ENCODE measurements around the gene SH2D1A. TPM values are rescaled to one million over a fixed set of nuclear protein-coding genes. Genes with fewer than 3 reads are reported as not detected.
"Not testable (repeated sequence)": the region's sequence is repeated elsewhere in the genome, so short reads cannot be mapped to it uniquely, and the experiment has no call there.

The SH2D1A gene
- not detected for total RNA-seq

- DNase-seq (ENCODE audit: low spot score in 2 of 2), result no peak
- FAIRE-seq, result no peak
Measured at GRCh38 chrX:124346117-124346876, at the start of gene SH2D1A. Gene SH2D1A, plus strand, starts transcription at chrX:124346563. Its CDS starts 80 bp downstream, at chrX:124346643.

GRCh38 chrX:124299323-124299722 is 47.0 kb upstream of the SH2D1A start:
- not testable (repeated sequence) for DNase-seq (ENCODE audit: low spot score in 2 of 2); FAIRE-seq

GRCh38 chrX:124300405-124300804 is 46.0 kb upstream of the SH2D1A start:
- FAIRE-seq, result no peak
- no peak for DNase-seq (ENCODE audit: low spot score in 2 of 2)

- DNase-seq (ENCODE audit: low spot score in 2 of 2), result no peak
- no peak for FAIRE-seq
Measured at GRCh38 chrX:124307253-124307907, 39.0 kb upstream of the SH2D1A start.

- FAIRE-seq (peak; percentile 6), DNase-seq (ENCODE audit: low spot score in 2 of 2) (no peak)
Measured at GRCh38 chrX:124325732-124326131, 20.6 kb upstream of the SH2D1A start.

GRCh38 chrX:124328765-124329164 is 17.6 kb upstream of the SH2D1A start:
- FAIRE-seq, result no peak
- no peak for DNase-seq (ENCODE audit: low spot score in 2 of 2)

GRCh38 chrX:124332481-124333424 is 13.6 kb upstream of the SH2D1A start, which contains the start of gene TEX13D:
Gene TEX13D, plus strand, starts transcription at chrX:124332660. Its CDS starts 258 bp downstream, at chrX:124332918.
- FAIRE-seq (no peak), DNase-seq (ENCODE audit: low spot score in 2 of 2) (no peak)

GRCh38 chrX:124333862-124334261 is 12.5 kb upstream of the SH2D1A start:
- DNase-seq (ENCODE audit: low spot score in 2 of 2) (no peak), FAIRE-seq (no peak)

GRCh38 chrX:124334555-124334954 is 11.8 kb upstream of the SH2D1A start:
- not testable (repeated sequence) for FAIRE-seq; DNase-seq (ENCODE audit: low spot score in 2 of 2)

- no peak for FAIRE-seq
Measured at GRCh38 chrX:124335598-124335997, 10.8 kb upstream of the SH2D1A start.

GRCh38 chrX:124337916-124338315 is 8.4 kb upstream of the SH2D1A start:
- no peak for FAIRE-seq
- no peak for DNase-seq (ENCODE audit: low spot score in 2 of 2)

More at GRCh38 chrX:124335598-124335997, 10.8 kb upstream of the SH2D1A start:
- DNase-seq (ENCODE audit: low spot score in 2 of 2), result no peak

GRCh38 chrX:124338733-124339514 is 7.4 kb upstream of the SH2D1A start:
- FAIRE-seq (no peak), DNase-seq (ENCODE audit: low spot score in 2 of 2) (no peak)

GRCh38 chrX:124341396-124342132 is 4.8 kb upstream of the SH2D1A start:
- FAIRE-seq (no peak), DNase-seq (ENCODE audit: low spot score in 2 of 2) (no peak)

- DNase-seq (ENCODE audit: low spot score in 2 of 2) (no peak), FAIRE-seq (no peak)
Measured at GRCh38 chrX:124342174-124342867, 4.0 kb upstream of the SH2D1A start.

- FAIRE-seq (no peak), DNase-seq (ENCODE audit: low spot score in 2 of 2) (no peak)
Measured at GRCh38 chrX:124343016-124343415, 3.3 kb upstream of the SH2D1A start.

GRCh38 chrX:124344246-124344645 is 2.1 kb upstream of the SH2D1A start:
- DNase-seq (ENCODE audit: low spot score in 2 of 2) (no peak), FAIRE-seq (no peak)

GRCh38 chrX:124346877-124347241 is 496 bp downstream of the SH2D1A start:
- no peak for FAIRE-seq
- no peak for DNase-seq (ENCODE audit: low spot score in 2 of 2)

- DNase-seq (ENCODE audit: low spot score in 2 of 2), result no peak
Measured at GRCh38 chrX:124347242-124347641, 879 bp downstream of the SH2D1A start.

GRCh38 chrX:124348182-124348581 is 1.8 kb downstream of the SH2D1A start:
- FAIRE-seq (no peak), DNase-seq (ENCODE audit: low spot score in 2 of 2) (no peak)

More at GRCh38 chrX:124347242-124347641, 879 bp downstream of the SH2D1A start:
- no peak for FAIRE-seq

Data from frontal cortex (tissue), 4 donors.